Breast epithelium (tissue), 3 donors: ENCODE measurements around the gene CEBPB.

ENCODE experiments used
- POLR2A ChIP-seq: fragments of 450-650 bp; IDR thresholded peaks from one replicate; pipeline ENCODE4 v1.6.1; 2016; ENCODE audit warnings: antibody characterized with exemption, mild to moderate bottlenecking, moderate library complexity
- POLR2AphosphoS5 ChIP-seq, 3 donors: sonication (generic); formaldehyde crosslinking; IDR thresholded peaks; one replicate each; pipeline ENCODE4 v1.6.1; 2017; ENCODE audit warnings: antibody characterized with exemption in 3 of 3
- TF ChIP-seq, protein P1 (sequence below), 3 donors: fragments of 450-650 bp; IDR thresholded peaks; one replicate each; pipeline ENCODE4 v1.5.1; 2016 to 2017; ENCODE audit warnings: antibody characterized with exemption in 3 of 3, mild to moderate bottlenecking in 3 of 3, moderate library complexity in 3 of 3

DNA sequence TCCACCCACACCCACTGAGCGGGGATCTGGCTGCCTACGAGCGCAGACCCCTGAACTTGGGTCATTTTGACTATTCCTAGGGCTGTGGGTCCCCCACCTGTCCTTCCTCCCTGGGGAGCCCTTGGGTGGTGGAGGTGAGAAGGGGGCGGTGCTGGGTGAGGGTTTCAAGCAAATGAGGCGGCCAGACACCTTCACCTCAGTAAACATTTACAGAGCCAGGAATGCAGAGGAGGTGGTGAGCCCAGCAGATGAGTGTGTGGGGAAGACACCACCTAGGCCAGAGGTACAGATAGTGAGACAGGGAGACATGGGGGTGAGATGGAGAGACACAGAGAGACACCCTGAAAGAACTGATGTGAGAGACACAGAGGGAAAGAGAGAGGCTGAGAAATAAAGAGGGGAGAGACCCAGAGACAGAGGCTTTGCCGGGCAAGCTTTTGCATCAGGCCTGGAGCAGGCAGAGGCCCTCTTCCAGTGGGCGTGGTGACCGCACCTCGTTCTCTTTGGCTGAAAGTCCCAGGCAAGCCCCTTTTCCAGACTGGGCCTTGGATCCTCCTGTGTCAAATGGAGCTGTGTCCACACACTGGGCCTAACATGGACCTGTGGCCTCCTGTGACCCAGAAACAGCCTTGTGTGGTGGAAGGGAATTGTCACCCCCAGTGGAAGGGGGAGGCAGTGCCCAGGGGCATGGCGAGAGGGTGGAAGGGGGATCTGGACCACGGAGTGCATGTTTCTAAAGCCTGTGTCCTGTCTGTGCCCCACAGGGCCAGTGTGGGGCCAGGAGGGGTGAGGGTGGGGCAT, 29.7 kb downstream of the CEBPB start:
- TF ChIP-seq, protein P1, sequence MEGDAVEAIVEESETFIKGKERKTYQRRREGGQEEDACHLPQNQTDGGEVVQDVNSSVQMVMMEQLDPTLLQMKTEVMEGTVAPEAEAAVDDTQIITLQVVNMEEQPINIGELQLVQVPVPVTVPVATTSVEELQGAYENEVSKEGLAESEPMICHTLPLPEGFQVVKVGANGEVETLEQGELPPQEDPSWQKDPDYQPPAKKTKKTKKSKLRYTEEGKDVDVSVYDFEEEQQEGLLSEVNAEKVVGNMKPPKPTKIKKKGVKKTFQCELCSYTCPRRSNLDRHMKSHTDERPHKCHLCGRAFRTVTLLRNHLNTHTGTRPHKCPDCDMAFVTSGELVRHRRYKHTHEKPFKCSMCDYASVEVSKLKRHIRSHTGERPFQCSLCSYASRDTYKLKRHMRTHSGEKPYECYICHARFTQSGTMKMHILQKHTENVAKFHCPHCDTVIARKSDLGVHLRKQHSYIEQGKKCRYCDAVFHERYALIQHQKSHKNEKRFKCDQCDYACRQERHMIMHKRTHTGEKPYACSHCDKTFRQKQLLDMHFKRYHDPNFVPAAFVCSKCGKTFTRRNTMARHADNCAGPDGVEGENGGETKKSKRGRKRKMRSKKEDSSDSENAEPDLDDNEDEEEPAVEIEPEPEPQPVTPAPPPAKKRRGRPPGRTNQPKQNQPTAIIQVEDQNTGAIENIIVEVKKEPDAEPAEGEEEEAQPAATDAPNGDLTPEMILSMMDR (IDR thresholded peaks at IDR 0.05): no peak
- no peak for TF ChIP-seq POLR2A
- no peak for TF ChIP-seq POLR2AphosphoS5 (IDR thresholded peaks at IDR 0.05)
